Trophoblast cell (in vitro differentiated cells and primary cell): ENCODE results near the gene AMPH.

Source experiments
- DNase-seq, 2 donors: peaks; one replicate each; pipeline ENCODE4 v3.0.0-alpha.2; 2016
- H2AFZ ChIP-seq: 2 replicates; pipeline ENCODE4 v1.6.1; 2013; ENCODE audit warnings: low read length, moderate library complexity, mild to moderate bottlenecking; ENCODE audit not compliant: insufficient read depth, poor library complexity
- H2AK5ac ChIP-seq: 2 replicates; pipeline ENCODE4 v1.6.1; 2013; ENCODE audit warnings: mild to moderate bottlenecking, low read length
- H2BK120ac ChIP-seq: 2 replicates; pipeline ENCODE4 v1.6.1; 2013; ENCODE audit warnings: low read length, mild to moderate bottlenecking, moderate library complexity; ENCODE audit not compliant: insufficient read depth, poor library complexity
- H2BK12ac ChIP-seq: 2 replicates; pipeline ENCODE4 v1.6.1; 2013; ENCODE audit warnings: mild to moderate bottlenecking, low read length, moderate library complexity
- H2BK5ac ChIP-seq: 2 replicates; pipeline ENCODE4 v1.6.1; 2013; ENCODE audit warnings: low read length, low read depth, moderate library complexity, mild to moderate bottlenecking; ENCODE audit not compliant: poor library complexity
- H3K14ac ChIP-seq: 2 replicates; pipeline ENCODE4 v1.6.1; 2013; ENCODE audit warnings: mild to moderate bottlenecking, low read length
- H3K18ac ChIP-seq: 2 replicates; pipeline ENCODE4 v1.6.1; 2013; ENCODE audit warnings: mild to moderate bottlenecking, low read length
- H3K23ac ChIP-seq: 2 replicates; pipeline ENCODE4 v1.6.1; 2013; ENCODE audit warnings: low read length
- H3K27ac ChIP-seq: 2 replicates; pipeline ENCODE4 v1.5.1; 2013; ENCODE audit warnings: low read depth, mild to moderate bottlenecking, inconsistent platforms, low read length, moderate library complexity
- H3K27me3 ChIP-seq: 2 replicates; pipeline ENCODE4 v1.6.1; 2013; ENCODE audit warnings: inconsistent platforms, mild to moderate bottlenecking, low read length, moderate library complexity; ENCODE audit not compliant: insufficient read depth
- H3K36me3 ChIP-seq, 2 experiments: 1 replicate in 1 of 2; 2 replicates in 1 of 2; pipeline ENCODE4 v1.6.1; 2013; ENCODE audit warnings: low read length in 2 of 2, mild to moderate bottlenecking in 2 of 2, moderate library complexity in 1 of 2; ENCODE audit not compliant: insufficient read depth in 2 of 2, control insufficient read depth in 1 of 2
- H3K4ac ChIP-seq: 2 replicates; pipeline ENCODE4 v1.6.1; 2013; ENCODE audit warnings: low read depth, mild to moderate bottlenecking, low read length, moderate library complexity
- H3K4me1 ChIP-seq, 2 experiments: 1 replicate in 1 of 2; 2 replicates in 1 of 2; pipeline ENCODE4 v1.6.1; 2013; ENCODE audit warnings: low read length in 2 of 2, mild to moderate bottlenecking in 2 of 2, moderate library complexity in 1 of 2; ENCODE audit not compliant: insufficient read depth in 2 of 2, control insufficient read depth in 1 of 2
- H3K4me2 ChIP-seq: 2 replicates; pipeline ENCODE4 v1.6.1; 2013; ENCODE audit warnings: inconsistent platforms, mild to moderate bottlenecking, low read length, moderate library complexity
- H3K4me3 ChIP-seq: 2 replicates; pipeline ENCODE4 v1.5.1; 2013; ENCODE audit warnings: mild to moderate bottlenecking, low read depth, low read length, inconsistent platforms
- H3K79me1 ChIP-seq: one replicate; pipeline ENCODE4 v1.6.1; 2013; ENCODE audit warnings: low read length
- H3K79me2 ChIP-seq: 2 replicates; pipeline ENCODE4 v1.6.1; 2013; ENCODE audit warnings: low read length, mild to moderate bottlenecking; ENCODE audit not compliant: control insufficient read depth, insufficient read depth, poor library complexity
- H3K9ac ChIP-seq: 2 replicates; pipeline ENCODE4 v1.6.1; 2013; ENCODE audit warnings: mild to moderate bottlenecking, low read length
- H3K9me3 ChIP-seq: 2 replicates; pipeline ENCODE4 v1.6.1; 2013; ENCODE audit warnings: low read depth, mild to moderate bottlenecking, control low read depth, inconsistent platforms, low read length; ENCODE audit not compliant: insufficient read depth
- H4K12ac ChIP-seq: 2 replicates; pipeline ENCODE4 v1.6.1; 2013; ENCODE audit warnings: low read depth, mild to moderate bottlenecking, low read length, moderate library complexity
- H4K8ac ChIP-seq: 2 replicates; pipeline ENCODE4 v1.6.1; 2013; ENCODE audit warnings: low read depth, mild to moderate bottlenecking, low read length, moderate library complexity
- H4K91ac ChIP-seq: one replicate; pipeline ENCODE4 v1.6.1; 2013; ENCODE audit warnings: low read depth, mild to moderate bottlenecking, low read length, moderate library complexity
- WGBS: extraction: QIAGEN DNeasy Blood & Tissue Kit; methylation state at CpG from one replicate; pipeline ENCODE4 v1.1.7; 2013; ENCODE audit warnings: missing lambda C conversion rate; ENCODE audit not compliant: insufficient read length, insufficient coverage; ENCODE audit errors: extremely low coverage; 5-methylcytosine and 5-hydroxymethylcytosine counted together

AMPH gene

DNA sequence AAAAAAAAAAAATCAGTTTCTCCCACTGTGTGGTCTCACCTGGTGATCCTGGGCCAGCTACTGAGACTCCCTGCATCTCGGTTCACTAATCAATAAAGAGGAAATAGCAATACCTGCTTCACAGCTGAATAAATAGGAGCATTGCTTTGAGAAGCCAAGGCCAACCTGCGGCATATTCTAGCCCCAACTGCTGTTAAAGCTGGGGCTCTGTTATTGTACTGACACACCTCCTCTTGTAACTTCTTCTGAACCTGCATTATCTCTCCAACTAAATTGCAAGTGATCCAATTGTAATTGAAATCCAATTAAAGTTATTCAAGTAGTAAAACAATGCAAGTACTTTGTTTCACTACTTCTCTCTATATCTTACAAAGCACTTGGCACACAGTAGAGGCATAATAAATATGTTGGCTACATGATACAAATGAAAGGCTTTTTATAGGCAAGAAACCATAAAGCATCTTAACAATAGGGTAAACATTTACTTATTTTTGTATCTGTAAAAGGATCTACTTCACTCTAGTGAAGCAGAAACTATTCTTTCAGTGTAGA, 38.4 kb downstream of the AMPH start:
- H3K36me3 ChIP-seq = no peaks in the 10 kb centered on the region
- H3K9me3 ChIP-seq = peaks cover 3% of the 10 kb centered on the region
- no peaks in the 10 kb centered on the region for H3K79me1 ChIP-seq
- H2AFZ ChIP-seq = no peak overlapping the region
- H2AK5ac ChIP-seq = no peak overlapping the region
- no peaks in the 10 kb centered on the region for H3K79me2 ChIP-seq
- no peak overlapping the region for H3K4me3 ChIP-seq
- no peaks in the 10 kb centered on the region for H3K27me3 ChIP-seq
- no peak overlapping the region for H3K14ac ChIP-seq
- no peak overlapping the region for H4K12ac ChIP-seq
- no peak overlapping the region for H3K4me2 ChIP-seq
- no peaks in the 10 kb centered on the region for H3K4me1 ChIP-seq
- H3K23ac ChIP-seq = no peak overlapping the region
- DNase-seq = no peak
- no CpG with 5 or more reads among the region's 2 CpGs for WGBS
- no peak overlapping the region for H3K18ac ChIP-seq
- H3K4ac ChIP-seq = no peak overlapping the region
- H4K91ac ChIP-seq = no peak overlapping the region
- no peak overlapping the region for H4K8ac ChIP-seq
- H2BK12ac ChIP-seq = no peak overlapping the region
- no peak overlapping the region for H3K27ac ChIP-seq
- no peak overlapping the region for H2BK5ac ChIP-seq
- H3K9ac ChIP-seq = no peak overlapping the region
- no peak overlapping the region for H2BK120ac ChIP-seq

DNA sequence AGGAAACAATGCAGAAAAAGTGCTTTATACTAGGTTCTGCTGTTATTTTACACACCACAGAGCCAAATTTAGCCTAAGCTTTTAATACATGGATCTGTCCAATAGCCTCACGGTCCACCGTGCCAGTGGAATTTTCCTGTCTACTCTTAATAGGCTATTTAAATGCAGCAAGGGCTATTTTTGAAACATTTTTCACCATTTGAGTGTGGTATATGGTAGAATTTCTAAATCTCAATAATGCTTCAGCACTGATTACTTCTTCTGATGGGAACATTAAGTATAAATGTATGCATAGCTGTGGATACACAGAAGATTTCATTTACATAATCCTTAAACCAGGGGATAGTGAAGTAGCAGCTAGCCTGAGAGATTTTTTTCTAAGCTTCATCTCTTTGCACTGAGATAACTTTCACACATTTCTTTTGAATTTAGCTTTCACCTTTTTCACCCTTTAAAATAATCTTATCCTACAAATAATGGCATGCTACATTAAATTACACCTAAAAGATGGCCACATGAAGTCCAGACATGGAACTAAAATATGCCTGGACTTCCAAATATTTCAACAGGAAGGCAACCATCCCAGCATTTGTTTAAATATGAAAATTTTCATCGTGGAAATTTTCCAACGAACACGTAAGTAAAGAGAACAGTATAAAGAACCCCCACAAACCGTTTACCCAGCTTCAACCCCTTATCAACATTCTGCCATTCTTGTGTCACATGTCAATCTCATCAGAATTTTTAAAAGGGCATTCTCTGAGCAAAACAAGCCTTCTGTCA, 45.4 kb downstream of the AMPH start:
- no peak overlapping the region for H4K8ac ChIP-seq
- no peak for DNase-seq
- no peaks in the 10 kb centered on the region for H3K79me2 ChIP-seq

DNA sequence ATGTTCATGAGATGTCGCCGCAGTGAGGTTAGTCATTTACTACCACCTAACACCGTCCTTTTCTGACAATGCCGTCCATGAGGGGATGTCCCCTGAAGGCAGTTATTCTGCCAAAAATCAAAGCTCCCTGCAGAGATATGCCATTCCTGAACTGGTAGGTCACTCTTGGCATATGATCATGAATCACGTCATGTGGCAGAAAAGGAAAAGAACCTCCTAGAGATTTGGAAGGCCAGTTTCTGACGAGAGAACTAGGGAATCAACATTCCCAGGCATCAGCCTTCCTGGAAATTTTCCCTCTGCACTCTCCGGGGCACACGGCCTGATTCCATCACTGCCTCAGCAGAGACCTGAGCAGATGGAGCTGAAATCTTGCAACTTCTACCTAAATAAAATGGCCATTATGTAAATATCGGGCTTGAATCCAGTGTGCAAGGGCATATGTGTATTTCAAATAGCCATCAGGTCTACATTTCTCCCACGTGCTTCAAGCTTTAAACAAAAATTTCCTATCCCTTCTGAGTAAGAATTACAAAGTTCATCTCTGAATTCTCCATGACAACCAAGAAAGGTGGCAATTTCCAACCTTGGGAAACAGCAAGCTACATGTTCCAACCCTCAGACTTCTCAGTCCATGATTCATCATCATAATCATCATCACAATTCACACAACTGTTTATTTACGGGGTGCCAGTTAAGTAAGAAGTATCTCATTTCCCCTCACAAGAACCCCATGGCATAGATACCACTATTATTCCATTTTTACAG, 46.5 kb downstream of the AMPH start:
- no peak overlapping the region for H4K91ac ChIP-seq
- H2AFZ ChIP-seq = no peak overlapping the region
- no peak overlapping the region for H2BK5ac ChIP-seq
- H3K14ac ChIP-seq = no peak overlapping the region
- no peak overlapping the region for H2BK120ac ChIP-seq
- H4K12ac ChIP-seq = no peak overlapping the region
- no peak overlapping the region for H3K23ac ChIP-seq
- no peak overlapping the region for H3K9ac ChIP-seq
- no peaks in the 10 kb centered on the region for H3K4me1 ChIP-seq
- H3K4ac ChIP-seq = no peak overlapping the region
- no peaks in the 10 kb centered on the region for H3K36me3 ChIP-seq
- no peaks in the 10 kb centered on the region for H3K79me1 ChIP-seq
- no peak overlapping the region for H2AK5ac ChIP-seq
- no CpG with 5 or more reads among the region's 11 CpGs for WGBS
- no peak overlapping the region for H4K8ac ChIP-seq
- H3K18ac ChIP-seq = no peak overlapping the region
- no peaks in the 10 kb centered on the region for H3K27me3 ChIP-seq
- H3K4me3 ChIP-seq = no peak overlapping the region
- H3K4me2 ChIP-seq = no peak overlapping the region
- peak; percentile 31 to 74 for DNase-seq
- H3K27ac ChIP-seq = no peak overlapping the region
- H3K79me2 ChIP-seq = no peaks in the 10 kb centered on the region
- no peak overlapping the region for H2BK12ac ChIP-seq
- H3K9me3 ChIP-seq = no peaks in the 10 kb centered on the region

More for the DNA sequence above, 45.4 kb downstream of the AMPH start:
- no CpG with 5 or more reads among the region's 6 CpGs for WGBS
- Histone ChIP-seq H3K27ac (no peak overlapping the region), H2AK5ac (no peak overlapping the region), H3K36me3 (no peaks in the 10 kb centered on the region), H3K9ac (no peak overlapping the region), H4K91ac (no peak overlapping the region), H3K27me3 (no peaks in the 10 kb centered on the region), H3K4ac (no peak overlapping the region), H3K79me1 (no peaks in the 10 kb centered on the region), H4K12ac (no peak overlapping the region), H2BK120ac (no peak overlapping the region), H3K4me3 (no peak overlapping the region), H3K4me2 (no peak overlapping the region), H3K14ac (no peak overlapping the region), H3K23ac (no peak overlapping the region), H3K9me3 (no peaks in the 10 kb centered on the region), H2BK12ac (no peak overlapping the region), H2AFZ (no peak overlapping the region), H3K18ac (no peak overlapping the region), H3K4me1 (no peaks in the 10 kb centered on the region), H2BK5ac (no peak overlapping the region)

DNA sequence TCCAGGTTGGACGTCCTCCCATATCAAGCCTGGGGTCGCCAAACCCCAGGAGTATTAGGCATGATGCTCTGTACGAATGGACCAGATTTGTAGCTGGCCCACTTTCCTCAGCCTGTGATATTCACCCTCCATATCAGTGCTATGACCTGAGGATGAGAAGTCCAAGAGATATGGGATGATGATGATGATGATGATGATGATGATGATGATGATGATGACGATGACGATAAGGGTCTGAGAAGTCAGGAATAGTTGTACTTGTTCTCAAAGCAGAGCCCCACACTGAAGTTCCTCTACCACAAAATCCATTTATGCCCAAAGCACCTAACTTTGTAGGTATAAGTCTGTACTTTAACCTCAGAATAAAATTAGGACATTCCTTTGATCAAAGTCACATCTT, 50.7 kb downstream of the AMPH start:
- no CpG with 5 or more reads among the region's 5 CpGs for whole genome bisulfite sequencing

More for the DNA sequence above, 50.7 kb downstream of the AMPH start:
- no peaks in the 10 kb centered on the region for H3K36me3 ChIP-seq
- H2BK12ac ChIP-seq = no peak overlapping the region
- no peak overlapping the region for H3K14ac ChIP-seq
- H2BK120ac ChIP-seq = no peak overlapping the region
- H3K18ac ChIP-seq = no peak overlapping the region
- H3K9ac ChIP-seq = peak overlapping the region; percentile 61
- H2BK5ac ChIP-seq = no peak overlapping the region
- no peak overlapping the region for H3K23ac ChIP-seq
- H4K91ac ChIP-seq = no peak overlapping the region
- no peak overlapping the region for H2AFZ ChIP-seq
- H3K4me3 ChIP-seq = no peak overlapping the region
- H3K9me3 ChIP-seq = no peaks in the 10 kb centered on the region
- H3K79me2 ChIP-seq = no peaks in the 10 kb centered on the region
- no peak for DNase-seq
- no peak overlapping the region for H3K27ac ChIP-seq
- no peaks in the 10 kb centered on the region for H3K4me1 ChIP-seq
- no peak overlapping the region for H4K12ac ChIP-seq
- no peak overlapping the region for H3K4ac ChIP-seq
- H4K8ac ChIP-seq = no peak overlapping the region
- H3K27me3 ChIP-seq = no peaks in the 10 kb centered on the region
- no peak overlapping the region for H3K4me2 ChIP-seq
- no peaks in the 10 kb centered on the region for H3K79me1 ChIP-seq
- H2AK5ac ChIP-seq = no peak overlapping the region
